Dedifferentiated amniotic fluid mesenchymal stem cell (primary cell): ENCODE results near the gene ADSS2.
A peak's percentile ranks its signal among the peaks of the same experiment; 100 is the strongest.
"Not testable (repeated sequence)": the region's sequence is repeated elsewhere in the genome, so short reads cannot be mapped to it uniquely, and the experiment has no call there.

Experiments
- DNase-seq: peaks from one replicate; pipeline ENCODE4 v3.0.0-alpha.2; 2016; ENCODE audit errors: extremely low spot score

Gene ADSS2

DNA sequence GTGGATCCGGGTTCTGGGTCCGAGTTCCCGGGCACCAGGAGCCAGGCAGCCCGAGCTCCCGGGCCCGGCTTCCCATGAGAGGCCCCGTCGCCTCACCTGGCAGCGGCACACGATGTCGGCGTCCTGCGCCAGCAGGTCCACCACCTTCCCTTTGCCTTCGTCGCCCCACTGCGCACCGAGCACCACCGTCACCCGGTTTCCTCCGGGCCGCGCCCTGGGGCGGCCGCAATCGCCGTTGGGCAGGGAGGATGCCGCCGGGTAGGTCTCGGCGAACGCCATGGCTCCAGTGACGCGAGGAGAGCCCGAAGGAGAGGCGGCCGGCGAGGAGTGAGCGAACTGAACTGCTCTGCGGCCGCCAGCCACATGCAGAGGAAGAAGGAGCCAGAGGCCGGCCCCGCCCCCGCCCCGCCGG, at the start of gene ADSS2:
Gene ADSS2 (minus strand): TSS at position 371 of the 412 bp plus-strand sequence. CDS start 92 bp downstream, at position 279.
- no peak for DNase-seq

DNA sequence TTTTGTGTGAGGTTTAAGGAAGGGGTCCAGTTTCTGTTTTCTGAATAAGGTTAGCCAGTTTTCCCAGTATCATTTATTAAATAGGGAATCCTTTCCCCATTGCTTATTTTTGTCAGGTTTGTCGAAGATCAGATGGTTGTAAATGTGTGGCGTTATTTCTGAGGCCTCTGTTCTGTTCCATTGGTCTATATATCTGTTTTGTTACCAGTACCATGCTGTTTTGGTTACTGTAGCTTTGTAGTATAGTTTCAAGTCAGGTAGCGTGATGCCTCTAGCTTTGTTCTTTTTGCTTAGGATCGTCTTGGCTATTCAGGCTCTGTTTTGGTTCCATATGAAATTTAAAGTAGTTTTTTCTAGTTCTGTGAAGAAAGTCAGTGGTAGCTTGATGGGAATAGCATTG, 48.8 kb upstream of the ADSS2 start:
- DNase-seq, result not testable (repeated sequence)

DNA sequence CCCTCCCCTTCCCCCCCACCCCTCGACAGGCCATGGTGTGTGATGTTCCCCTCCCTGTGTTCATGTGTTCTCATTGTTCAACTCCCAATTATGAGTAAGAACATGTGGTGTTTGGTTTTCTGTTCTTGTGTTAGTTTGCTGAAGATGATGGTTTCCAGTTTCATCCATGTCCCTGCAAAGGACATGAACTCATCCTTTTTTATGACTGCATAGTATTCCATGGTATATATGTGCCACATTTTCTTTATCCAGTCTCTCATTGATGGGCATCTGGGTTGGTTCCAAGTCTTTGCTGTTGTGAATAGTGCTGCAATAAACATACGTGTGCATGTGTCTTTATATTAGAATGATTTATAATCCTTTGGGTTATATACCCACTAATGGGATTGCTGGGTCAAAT, 47.8 kb upstream of the ADSS2 start:
- DNase-seq, result not testable (repeated sequence)

DNA sequence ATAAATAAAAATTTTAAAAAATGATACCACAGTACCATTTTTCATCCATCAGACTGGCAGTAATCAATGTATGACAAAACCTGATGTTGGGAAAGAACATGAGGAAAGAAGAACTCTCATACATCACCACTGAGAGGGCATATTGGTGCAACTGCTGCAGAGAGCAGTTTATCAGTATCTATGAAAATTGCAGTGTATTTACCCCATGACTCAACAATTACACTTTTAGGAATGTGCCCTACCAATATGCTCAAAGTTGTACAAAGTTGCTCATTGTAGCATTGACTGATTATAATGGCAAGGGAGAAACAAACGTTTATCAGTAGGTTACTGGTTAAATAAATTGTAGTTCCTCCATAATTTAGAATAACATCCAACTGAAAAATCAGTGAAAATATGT, 46.1 kb upstream of the ADSS2 start:
- no peak for DNase-seq

DNA sequence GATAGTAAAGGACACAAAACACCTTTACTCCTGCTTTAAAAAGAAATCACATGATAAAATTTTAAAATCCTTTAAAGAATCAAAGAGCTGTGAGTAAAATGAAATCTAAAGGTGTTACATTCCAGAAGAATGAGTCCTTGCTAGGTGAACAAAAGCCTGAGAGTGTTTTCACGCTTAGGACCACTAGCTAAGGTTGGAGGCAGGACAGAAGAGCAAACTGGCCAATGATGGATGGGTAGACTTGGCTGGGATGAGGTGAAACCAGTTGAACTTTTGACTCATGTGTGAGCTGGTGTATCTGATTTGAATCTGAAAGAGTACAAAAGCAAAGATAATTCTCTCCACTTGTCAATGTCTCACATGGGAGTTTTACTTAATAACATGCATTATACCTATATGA, 44.5 kb upstream of the ADSS2 start:
- DNase-seq, result no peak

DNA sequence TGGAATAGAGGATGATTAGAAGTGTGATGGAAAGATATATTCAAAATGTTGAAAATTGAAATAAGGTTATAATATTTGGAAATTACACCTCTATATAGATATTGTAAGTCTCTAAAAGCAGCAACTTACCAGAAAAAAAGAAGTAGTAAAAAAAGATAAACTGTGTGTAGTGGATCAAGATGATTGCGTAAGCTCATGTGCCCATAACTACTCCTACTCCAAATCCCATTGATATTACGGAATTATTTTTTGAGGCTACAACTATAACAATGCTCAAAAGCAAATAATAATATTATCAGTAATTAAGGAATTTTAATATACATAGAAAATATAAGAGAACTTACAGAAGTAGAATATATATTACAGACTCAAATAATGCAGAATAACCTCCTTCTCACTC, 42.9 kb upstream of the ADSS2 start:
- no peak for DNase-seq

DNA sequence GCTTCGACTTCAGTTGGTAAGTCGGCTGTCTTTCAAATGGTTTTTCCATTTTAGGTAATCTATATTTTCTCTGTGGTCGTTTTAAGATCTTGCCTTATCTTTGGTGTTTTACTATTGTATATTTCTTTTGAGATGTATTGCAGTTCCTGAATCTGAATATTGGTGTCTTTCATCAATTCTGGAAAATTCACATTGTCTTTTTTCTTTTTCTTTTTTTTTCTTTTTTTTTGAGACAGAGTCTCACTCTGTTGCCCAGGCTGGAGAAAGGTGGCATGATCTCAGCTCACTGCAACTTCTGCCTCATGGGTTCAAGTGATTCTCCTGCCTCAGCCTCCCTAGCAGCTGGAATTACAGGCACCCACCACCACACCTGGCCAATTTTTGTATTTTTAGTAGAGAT, 33.3 kb upstream of the ADSS2 start:
- not testable (repeated sequence) for DNase-seq

DNA sequence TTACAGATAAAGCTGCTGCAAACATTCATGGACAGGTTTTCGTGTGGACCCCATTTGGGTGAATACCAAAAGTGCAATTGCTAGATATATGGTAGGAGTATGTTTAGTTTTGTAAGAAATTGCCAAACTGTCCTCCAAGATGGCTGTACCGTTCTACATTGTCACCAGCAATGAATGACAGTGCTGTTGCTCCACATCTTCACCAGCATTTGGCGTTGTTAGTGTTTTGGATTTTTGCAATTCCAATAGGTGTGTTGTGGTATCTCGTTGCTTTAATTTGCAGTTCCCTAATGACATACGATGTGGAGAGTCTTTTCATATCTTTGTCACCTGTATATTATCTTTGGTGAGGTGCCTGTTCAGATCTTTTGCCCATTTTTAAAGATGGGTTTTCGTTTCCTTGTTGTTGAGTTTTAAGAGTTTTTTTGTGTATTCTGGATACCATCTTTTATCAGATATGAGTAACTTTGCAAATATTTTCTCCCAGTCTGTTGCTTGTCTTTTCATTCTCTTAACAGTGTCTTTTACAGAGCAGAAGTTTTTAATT, 21.4 kb upstream of the ADSS2 start:
- no peak for DNase-seq

DNA sequence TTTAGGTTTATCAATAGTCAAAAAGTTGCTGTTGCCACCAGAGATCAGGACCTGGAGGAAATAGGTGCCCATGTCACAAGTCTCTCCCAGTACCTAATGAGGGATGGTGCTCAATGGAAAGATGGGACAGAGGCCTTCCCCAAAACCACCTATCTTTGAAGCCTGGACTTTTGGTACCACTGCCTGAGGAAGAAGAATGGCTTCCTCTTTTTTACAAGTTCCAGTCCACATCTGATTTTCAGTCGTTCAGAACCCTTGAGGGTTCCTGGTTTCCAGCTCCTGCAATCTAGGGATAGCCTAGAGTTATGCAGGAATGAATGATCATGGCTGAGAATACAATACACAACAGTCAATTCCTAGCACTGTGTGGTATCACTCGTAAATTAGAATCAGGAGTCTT, 15.0 kb upstream of the ADSS2 start:
- no peak for DNase-seq

DNA sequence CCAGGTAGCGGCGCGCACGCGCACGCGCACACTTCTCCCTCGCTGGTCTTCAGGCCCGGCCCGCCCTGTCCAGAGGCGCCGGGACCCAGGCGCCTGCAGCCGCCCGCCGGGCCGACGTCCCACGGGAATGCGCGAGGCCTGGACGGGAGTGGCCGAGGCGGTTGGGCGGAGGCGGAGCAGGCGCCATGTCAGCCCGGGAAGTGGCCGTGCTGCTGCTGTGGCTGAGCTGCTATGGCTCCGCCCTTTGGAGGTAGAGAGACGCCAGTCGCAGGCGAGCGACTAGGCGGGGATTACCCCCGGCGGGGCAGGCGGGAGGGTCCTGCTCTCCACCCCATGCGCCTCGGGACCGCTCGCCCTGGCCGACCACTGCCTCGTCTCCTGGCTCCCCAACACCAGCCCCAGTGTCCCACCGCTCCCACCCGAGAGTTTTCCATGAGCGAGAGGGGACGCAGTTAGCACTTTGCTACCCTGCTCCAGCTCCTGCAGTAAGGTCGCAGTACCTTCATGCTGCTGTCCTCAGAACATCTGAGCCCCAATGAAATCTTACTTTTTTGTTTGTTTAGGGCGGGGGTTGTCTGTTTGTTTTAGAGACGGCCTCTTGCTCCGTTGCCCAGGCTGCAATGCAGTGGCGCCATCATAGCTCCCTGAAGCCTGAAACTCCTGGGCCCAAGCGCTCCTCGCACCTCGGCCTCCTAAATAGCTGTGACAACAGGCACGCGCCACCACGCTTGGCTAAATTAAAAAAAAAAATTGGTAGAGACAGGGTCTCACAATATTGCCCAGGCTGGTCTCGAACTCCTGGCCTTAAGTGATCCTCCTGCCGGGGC, 9.7 kb upstream of the ADSS2 start, which contains the start of gene CATSPERE:
Gene CATSPERE (plus strand): TSS at position 29 of the 827 bp plus-strand sequence. CDS start 157 bp downstream, at position 186.
- peak; percentile 57 for DNase-seq

DNA sequence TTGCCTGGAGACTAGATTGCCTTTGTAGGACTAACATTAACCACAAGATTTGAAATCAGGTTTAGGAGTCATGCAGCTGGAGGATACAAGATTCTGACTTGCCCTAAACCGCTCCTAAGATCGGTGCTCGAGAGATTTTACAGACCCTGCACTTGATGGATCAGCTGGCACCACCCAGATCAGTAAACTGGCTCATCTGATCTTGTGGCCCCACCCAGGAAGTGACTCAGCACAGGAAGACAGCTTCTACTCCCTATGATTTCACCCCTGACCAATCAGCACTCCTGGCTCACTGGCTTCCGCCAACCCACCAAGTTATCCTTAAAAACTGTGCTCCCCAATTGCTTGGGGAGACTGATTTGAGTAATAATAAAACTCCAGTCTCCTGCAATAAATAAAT, 8.5 kb upstream of the ADSS2 start:
- no peak for DNase-seq

DNA sequence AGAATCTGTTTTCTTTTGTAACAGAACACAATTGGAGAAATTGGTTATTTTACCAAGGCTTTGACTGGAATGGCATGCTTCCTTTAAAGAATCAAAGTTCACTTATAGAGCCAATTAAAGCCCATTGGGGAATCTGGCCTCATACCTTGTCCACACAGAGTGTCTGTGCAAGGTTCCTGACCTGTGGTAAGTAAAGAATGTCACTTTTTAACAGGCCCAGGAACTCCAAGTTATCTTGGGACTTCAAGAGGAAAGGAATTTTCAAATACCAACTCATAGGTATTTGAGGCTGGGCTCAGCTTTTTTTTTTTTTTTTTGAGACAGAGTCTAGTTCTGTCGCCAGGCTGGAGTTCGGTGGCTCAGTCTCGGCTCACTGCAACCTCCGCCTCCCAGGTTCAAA, 7.1 kb upstream of the ADSS2 start:
- no peak for DNase-seq

DNA sequence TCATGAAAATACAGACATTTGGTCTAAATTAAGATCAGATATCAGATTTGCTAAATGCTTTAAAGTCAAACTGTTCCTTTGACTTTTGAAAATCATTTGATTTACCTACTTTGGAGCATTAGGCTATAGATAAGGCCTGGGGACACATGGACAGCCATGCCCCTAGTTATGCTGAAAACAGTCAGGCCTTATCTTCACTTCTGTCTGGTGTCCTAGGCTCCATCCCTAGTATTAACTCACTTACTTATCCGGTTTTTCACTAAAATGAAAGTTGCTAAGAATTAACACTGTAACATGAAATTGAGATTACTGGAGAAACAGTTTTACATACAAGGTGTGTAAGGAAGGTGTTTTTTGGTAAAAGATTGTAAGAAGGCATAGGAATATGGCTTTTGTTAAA, 4.9 kb upstream of the ADSS2 start:
- DNase-seq, result no peak

DNA sequence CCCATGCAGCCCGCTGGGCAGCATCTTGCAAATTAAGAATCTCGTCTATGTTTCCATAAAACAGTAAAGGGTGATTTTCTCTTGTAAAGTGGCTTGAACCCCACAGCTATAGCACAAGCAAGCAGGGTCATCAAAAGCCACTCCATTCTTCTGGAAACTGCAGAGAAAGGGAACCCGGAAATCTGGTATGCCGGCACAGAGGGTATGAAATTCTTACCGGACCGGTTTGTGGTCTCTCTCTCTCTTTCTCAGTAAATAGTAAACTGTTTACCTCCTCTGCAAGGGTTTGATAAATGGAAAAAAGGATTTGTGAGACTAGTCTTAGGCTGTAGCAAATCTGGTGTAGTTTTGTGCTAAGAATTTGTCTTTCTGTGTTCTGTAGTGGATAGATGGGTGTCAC, 2.7 kb upstream of the ADSS2 start:
- DNase-seq, result no peak

DNA sequence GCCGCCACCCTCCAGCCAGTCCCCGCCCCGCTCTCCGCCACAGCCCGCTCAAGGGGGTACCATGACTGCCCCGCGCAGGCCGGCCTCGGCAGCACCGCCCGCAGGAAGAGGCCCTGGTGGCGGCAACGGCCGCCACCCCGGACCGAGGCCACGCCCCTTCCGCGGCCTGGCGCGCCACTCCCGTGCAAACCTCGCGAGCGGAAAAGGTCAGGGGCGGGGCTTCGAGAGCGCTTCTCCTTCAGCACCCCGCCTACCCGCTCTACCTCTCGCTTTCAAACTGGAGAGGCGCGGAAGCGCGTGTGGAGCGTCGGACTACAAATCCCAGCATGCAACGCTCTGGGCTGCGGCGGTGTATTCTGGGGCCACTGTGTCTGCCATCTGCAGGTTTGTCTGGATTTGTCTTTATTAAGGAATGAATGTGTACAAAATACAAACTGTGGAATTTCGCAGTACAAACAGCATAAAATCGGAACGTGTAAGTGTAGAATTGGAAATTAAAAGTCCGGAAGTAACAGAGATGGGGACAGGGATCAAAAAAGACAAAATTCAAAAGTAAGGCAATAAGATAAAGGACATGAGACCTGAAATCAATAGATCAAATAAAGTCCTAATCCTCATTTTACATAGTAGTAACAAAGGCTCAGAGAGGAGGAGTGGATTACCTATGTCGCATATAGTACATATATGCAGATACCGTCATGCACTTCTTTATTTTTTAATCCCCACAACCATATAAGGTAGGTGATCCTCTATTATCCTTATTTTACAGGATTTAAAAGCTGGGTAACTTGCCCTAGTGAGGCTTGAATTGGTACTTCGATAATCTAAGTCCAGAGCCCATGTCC, 464 bp upstream of the ADSS2 start:
- DNase-seq, result peak; percentile 99

DNA sequence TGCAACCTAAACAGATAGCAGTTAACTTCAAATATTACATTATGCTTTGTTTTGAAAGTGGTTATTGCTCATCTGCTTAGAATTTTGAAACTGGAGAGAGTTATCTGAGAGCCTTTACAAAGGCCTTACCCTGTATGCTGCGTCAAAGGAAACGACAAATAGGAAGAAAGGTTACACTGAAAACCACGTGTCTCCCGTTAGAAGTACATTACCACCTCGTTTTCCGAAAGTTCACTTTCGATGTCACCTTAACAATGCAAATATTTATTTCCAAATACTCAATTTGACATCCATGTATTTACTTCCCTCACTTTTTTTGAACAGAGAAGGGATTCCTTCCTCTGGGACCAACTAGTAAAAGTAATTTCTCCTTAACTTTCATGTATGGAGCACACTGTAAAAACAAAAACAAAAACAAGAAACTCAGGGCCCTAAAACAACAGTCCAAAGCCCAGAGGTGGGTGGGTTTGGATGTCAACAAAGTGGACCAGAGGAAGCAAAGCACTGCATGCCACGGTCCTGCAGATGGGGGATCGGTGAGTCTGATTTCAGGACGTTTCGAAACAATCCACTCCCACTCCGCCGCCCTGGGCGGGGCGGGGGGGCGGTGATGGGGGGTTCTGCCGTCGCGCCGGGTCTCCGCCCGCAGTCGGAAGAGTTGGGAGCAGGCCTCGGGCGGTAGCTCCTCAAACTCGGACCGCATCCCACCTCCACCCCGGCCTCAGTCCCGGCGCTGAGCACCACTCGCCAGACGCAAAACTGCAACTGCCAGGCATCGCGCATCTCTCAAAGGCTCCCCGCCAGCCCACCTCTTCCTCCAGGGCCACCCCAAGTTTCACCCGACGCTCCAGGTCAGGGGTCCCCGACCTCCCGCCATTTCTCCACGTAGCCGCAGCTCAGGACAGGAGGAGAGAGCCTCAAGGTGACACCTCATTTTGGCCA, 841 bp downstream of the ADSS2 start:
- peak; percentile 64 for DNase-seq

DNA sequence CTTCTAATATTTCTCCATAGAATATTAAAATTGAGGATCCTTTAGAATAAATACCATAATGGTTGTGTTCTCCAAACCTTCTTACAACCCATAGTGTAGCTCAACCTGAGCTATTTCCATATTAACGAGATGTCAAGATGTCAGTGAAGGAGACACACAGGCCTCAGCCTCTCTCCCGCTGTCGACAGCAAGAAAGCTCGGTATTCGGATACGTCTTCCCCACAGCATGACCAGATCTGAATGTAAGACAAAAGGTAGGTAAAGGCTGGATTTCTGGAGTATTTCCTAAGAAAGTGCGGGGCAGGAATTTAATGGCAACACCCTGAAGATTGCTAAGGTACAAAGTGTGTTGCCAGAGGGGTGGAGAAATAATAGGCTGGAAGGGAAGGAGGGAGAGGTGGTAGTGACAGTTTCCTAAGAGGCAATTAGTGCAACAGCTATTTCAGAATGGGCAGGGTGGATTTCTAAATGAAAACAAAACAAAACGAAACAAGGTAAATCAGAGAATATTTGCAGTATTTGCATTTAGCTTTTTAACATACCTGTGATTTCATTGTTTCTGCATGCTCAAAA, 1.7 kb downstream of the ADSS2 start:
- no peak for DNase-seq

DNA sequence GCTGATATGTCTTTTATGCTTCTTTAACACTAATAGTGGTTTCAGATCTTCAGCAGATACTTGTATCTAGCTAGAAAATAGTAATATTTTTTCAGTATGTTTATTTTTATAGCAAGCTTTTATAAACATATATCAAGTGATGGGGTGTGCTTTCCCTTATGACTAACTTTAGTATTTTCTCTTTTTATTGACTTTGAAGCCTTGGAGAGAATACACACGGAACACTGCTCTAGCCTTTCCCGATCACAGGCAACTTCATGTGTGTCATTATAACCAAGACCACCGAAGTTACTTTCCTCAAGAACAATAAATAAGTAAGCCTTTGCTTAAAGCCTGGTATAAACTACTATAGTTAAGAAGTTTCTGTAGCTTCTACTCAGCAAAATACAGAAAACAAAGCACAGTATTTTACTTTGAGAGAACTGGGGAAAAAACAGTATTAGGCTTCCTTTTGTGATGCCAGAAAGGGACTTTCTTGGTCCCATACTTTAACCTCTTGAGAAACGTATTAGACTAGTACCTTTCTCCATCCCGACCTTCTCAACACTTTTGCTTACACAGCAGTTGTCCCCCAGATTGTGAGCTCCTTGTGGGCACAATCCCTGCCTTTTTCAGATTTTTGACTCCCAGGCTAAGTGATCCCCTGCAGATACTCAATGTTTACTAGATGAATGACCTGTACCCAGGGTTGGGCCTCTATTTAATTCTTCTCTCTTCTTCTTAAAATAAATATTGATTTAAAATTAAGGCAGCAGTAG, 3.3 kb downstream of the ADSS2 start:
- no peak for DNase-seq

DNA sequence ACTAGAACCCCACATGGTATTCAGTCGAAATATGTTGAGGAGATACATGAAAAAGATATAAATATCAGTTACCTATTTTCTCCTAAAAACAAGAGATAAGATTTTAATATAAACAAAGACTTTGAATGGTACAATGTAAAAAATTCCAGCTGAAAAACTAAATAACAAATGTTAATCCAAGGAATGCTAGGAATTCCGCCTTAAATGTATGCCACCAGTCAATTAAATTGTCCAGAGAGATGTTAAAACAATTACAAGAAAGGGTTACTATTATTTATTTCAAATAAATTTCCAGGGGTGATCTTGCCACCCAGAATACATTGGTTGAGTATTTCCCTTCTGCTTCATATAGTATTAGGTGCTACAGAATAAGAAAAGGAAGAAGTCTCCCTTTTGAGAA, 4.2 kb downstream of the ADSS2 start:
- no peak for DNase-seq

DNA sequence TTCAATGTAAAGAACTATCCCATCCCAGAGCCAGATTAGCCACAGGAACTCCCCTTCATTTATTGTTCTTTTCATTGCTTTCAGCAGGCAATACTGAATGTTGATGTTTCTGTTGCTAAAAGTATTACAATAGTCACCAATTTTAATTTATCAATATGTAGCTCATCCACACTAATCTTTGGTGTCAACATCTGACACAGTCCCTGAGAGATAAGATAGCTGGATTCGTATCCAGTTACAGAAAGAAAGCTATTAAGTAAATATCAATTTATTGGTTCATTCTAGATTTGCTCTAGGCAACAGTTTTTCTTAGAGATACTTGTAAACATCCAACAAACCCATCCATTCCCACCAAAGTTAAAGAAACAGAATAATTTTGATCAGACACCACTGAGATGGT, 4.7 kb downstream of the ADSS2 start:
- no peak for DNase-seq
